ENCODE data around the gene ADGRB3.

Gene ADGRB3

GRCh38 chr6:68709091-68709490 lies 74.0 kb downstream of the ADGRB3 start:
- DNase-seq (ENCODE audit: low read depth): no peak

DNA sequence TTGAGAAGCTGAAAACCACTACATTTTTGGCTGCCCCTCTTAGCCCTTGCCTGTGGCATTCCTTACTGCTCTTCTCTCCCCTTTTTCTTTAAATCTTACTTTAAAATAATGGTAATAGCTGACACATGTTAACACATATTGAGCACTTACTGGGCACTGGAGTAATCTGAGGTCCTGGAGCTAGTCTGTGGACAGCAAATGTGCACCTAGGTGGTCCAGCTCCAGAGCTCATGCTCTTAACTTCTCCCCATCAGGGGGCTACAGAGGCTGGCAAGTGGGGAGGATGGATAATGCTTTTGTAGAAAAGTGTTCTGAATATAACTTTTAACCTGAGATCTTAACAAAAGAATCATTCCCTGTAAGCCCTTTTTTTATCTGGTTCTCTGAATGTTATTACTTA lies 74.8 kb downstream of the ADGRB3 start:
- no peak for DNase-seq (ENCODE audit: low read depth)

DNA sequence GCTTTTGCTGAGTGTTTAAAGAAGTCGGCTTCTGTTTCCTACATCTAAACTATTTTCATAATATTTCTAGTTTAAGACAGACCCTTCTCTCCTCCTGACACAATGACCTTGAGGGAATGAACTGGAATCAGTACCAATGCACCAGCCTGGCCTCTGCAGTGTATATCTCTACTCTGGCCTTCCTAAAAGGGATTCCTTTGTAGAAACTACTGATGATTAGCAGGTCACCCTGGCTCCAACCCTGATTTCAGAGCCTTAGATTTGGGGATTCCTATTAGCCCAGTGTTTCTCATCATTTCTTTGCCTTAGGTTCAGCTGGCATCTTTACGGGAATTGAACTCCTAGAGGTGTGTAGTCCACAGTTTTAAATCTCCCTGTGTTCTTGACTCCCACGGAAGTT lies 75.4 kb downstream of the ADGRB3 start:
- no peak for DNase-seq (ENCODE audit: low read depth)

DNA sequence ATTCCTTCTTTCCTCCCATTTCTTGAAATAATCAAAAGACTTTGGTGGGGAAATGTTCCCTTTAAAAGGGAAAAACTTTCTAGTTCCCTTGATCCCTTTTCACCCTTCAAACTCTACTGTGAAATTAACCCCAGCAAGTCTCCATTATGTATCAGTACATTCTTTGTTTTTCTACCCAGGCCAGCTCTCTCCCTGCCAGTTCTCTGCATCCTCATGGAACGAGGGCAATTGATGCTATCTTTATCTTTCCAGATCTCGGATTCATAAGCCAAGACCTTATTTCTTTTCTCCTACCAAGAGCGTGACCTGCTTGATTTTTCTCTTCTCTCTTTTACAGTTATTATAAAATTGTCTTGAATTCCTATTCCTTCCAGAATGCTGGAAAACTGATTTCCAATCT lies 75.8 kb downstream of the ADGRB3 start:
- no peak for DNase-seq (ENCODE audit: low read depth)

GRCh38 chr6:68711386-68712000 lies 76.4 kb downstream of the ADGRB3 start:
- DNase-seq (ENCODE audit: low read depth): no peak

DNA sequence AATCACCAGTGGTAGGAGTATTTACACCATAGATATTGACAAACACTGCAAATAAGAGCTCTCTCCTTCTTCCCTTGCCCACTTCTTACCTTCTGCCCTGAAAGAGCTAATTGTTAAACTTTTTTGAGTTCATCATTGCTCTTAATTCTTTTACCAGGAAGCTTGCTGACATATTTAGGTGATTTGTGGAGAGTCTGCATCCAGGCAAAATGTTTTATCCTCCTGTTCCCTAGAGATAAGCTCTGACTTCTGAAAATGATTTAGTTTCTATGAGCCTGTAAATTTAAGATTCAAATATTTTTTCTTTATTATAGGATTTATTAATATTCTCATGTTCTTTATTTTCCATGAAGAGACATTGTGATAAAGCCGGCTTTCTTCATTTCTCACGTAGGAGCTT lies 81.5 kb downstream of the ADGRB3 start:
- no peak for DNase-seq (ENCODE audit: low read depth)

- DNase-seq (ENCODE audit: low read depth): no peak
Measured at GRCh38 chr6:68718385-68719073, 83.4 kb downstream of the ADGRB3 start.

GRCh38 chr6:68719761-68720160 lies 84.7 kb downstream of the ADGRB3 start:
- no peak for DNase-seq (ENCODE audit: low read depth)

DNA sequence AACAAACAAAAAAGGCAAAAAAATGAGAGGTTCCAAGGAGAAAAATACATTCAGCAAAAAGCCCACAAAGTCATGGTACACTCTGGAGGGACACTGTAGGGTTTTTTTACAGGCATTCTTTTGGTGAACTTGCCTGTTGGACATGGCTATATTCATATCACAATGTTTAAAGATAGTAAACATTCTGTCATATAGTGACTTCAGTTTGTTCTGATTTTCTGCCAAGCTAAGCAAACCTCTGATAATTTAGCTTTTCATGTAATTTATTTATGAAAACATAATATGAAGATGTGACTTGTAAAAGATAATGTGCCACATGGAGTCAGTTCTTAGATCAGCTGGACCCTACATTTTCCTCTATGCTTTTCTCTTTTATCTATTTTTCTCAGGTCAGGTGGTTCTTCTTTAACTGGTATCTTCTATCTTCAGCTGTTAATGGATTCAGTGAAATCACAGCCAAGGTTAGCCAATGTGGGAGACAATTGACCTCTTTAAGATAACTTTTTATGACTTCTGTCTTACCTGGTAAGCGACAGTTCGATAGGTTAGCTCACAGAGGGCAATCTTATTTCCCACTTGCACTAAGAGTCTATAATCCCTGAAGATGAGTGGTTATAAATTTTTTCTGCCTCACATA lies 87.9 kb downstream of the ADGRB3 start:
- no peak for DNase-seq (ENCODE audit: low read depth)

DNA sequence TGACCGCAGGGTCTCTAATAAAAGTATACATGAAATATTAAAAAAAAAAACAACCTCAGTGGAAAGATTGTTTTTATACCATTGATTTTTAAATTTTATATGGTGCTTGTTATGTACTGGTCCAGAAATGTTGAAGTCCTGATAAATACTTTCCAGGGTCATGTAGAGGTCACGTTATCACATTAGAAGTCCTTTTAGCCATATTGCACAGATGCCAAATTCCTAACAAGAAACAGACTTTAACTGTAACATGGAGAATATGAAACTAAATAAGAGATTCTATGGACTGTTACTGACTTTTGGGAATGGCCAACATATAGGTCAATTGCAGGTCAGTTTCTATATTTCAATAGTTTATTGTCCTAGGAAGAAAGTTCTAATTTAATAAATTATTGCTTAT lies 89.0 kb downstream of the ADGRB3 start:
- DNase-seq (ENCODE audit: low read depth): no peak

- DNase-seq (ENCODE audit: low read depth): no peak
Measured at GRCh38 chr6:68726337-68726736, 91.3 kb downstream of the ADGRB3 start.

GRCh38 chr6:68726992-68727391 lies 91.9 kb downstream of the ADGRB3 start:
- DNase-seq (ENCODE audit: low read depth): no peak

DNA sequence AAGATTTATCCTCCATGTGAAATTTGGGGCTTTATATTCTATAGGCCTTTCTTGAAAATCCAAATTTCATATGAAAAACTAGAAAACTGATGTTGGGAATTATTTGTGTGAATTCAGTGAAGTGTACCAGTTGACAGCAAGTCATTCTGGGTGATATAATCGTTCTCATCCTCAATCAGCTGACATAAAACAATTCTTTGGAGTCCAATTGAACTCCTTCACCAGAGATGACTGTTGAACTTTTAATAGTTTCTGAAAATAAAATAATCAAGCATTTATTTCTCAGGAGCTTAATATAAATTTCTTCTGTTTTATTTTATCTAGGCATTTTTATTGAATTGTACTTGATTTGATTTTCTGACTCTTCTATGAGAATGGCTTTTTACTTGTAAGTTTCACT lies 92.6 kb downstream of the ADGRB3 start:
- no peak for DNase-seq (ENCODE audit: low read depth)

GRCh38 chr6:68728159-68728979 lies 93.3 kb downstream of the ADGRB3 start:
- no peak for DNase-seq (ENCODE audit: low read depth)

- no peak for DNase-seq (ENCODE audit: low read depth)
Measured at GRCh38 chr6:68729377-68729903, 94.4 kb downstream of the ADGRB3 start.

DNA sequence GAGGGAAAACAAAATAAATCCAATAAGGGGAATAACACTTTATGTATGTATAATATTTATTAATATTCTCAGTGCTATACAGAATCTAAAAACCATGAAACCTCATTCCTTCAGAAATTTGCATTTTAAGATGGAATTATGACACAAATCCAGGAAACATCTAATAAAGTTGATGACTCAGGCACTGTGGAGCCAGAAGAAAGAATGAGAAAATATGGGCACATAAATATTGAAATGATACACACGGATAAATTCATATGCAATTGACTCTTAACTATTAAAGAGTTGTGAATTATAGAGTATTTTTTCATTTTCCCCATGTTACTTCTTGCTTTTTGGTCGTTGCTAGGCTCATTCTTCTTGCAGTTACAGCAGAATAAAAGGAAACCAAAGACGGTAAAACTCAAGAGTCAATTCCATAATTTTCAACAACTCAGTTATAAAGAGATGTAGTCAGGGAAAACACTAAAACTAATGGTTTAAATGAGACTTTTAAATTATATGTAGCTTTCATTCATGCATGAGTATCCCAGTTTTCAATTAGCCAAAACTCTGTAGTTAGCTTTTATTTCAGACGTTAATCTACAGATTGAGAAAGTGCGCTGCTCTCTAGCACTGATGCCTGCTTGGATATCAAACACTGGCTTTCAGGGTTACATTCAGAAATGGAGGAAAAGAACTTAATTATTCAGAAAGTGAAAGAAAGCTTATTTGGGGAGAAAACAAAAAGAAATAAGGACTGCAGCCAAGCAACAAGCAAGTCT lies 95.4 kb downstream of the ADGRB3 start:
- no peak for DNase-seq (ENCODE audit: low read depth)

- no peak for DNase-seq (ENCODE audit: low read depth)
Measured at GRCh38 chr6:68732423-68732822, 97.3 kb downstream of the ADGRB3 start.

DNA sequence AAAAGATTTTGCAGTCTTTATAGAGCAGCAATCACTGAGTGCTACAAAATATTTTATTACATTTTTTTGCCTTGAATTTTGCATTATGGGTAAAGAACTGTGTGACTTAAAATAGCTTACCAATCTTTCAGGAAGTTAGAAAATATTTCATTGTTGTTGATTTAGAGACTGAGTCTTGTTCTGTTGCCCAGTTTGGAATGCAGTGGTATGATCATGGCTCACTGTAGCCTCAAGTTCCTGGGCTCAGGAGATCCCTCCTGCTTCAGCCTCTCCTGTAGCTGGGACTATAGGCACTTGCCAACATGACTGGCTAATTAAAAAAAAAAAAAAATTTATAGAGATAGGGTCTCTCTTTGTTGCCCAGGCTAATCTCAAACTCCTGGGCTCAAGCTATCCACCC lies 100.8 kb downstream of the ADGRB3 start:
- no peak for DNase-seq (ENCODE audit: low read depth)

GRCh38 chr6:68737061-68737460 lies 102.0 kb downstream of the ADGRB3 start:
- DNase-seq (ENCODE audit: low read depth): no peak

DNA sequence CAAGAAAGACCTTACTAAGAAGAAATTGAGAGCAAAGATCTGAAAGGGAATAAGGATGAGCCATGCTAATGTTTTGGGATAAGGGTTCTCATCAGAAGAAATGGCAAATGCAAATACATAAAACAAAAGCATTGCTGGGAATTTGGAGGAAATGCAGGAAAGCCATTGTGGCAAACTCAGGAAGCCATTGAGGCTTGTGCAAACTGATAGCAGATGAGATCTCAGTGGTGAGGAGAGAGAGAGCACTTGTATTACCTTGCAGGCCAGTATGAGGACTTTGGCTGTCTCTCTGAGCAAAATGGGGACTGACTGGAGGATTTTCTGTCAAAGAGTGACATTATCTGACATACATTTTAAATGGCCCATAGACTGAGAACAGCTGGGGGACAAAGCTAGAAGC lies 103.0 kb downstream of the ADGRB3 start:
- no peak for DNase-seq (ENCODE audit: low read depth)

- DNase-seq (ENCODE audit: low read depth): no peak
Measured at GRCh38 chr6:68740828-68741500, 105.9 kb downstream of the ADGRB3 start.
